ENCODE results near the gene PSMA2. TPM values are rescaled to one million over a fixed set of nuclear protein-coding genes. Genes with fewer than 3 reads are reported as not detected.

PSMA2 gene
- total RNA-seq = 58.4 and 66.5 TPM in 2 replicates

GRCh38 chr7:42931834-42932651 lies at the start of gene PSMA2, which contains the start of gene MRPL32:
Gene PSMA2, minus strand, starts transcription at chr7:42932174. Its CDS starts 16 bp downstream, at chr7:42932158.
Gene MRPL32, plus strand, starts transcription at chr7:42932376. Its CDS starts 11 bp downstream, at chr7:42932387.

GRCh38 chr7:42911454-42912447 lies 20.2 kb downstream of the PSMA2 start, which contains the start of gene C7orf25:
Gene C7orf25, minus strand, starts transcription at chr7:42912070. Its CDS starts 1,170 bp downstream, at chr7:42910900.

Other genes starting within 250 kb of the PSMA2 start
- 3.9 and 4.5 TPM in 2 replicates for gene C7orf25, start 20.1 kb downstream of the PSMA2 start, total RNA-seq
- 61.0 and 63.6 TPM in 2 replicates for gene MRPL32, start 202 bp upstream of the PSMA2 start, total RNA-seq
- gene HECW1, start 180.5 kb upstream of the PSMA2 start, total RNA-seq = not detected in 2 replicates